Thymus (tissue), 14 donors: ENCODE results near the gene ANTKMT. TPM values are rescaled to one million over a fixed set of nuclear protein-coding genes. Genes with fewer than 3 reads are reported as not detected.

Experiments
- DNase-seq, 9 donors: peaks; one replicate each; pipeline ENCODE4 v3.0.0-alpha.2; 2013; ENCODE audit warnings: low spot score in 9 of 9, low read depth in 6 of 9, missing footprints in 1 of 9
- H3K27ac ChIP-seq, 2 donors: one replicate each; pipeline ENCODE4 v1.5.1; 2013; ENCODE audit warnings: control low read depth in 1 of 2, low read depth in 1 of 2, low read length in 1 of 2, mild to moderate bottlenecking in 1 of 2, moderate library complexity in 1 of 2
- H3K27me3 ChIP-seq, 2 donors: one replicate each; pipeline ENCODE4 v1.5.1; 2013; ENCODE audit warnings: low read length in 1 of 2; ENCODE audit not compliant: control insufficient read depth in 2 of 2, insufficient read depth in 1 of 2
- H3K36me3 ChIP-seq, 2 donors: one replicate each; pipeline ENCODE4 v1.5.1; 2013; ENCODE audit warnings: low read length in 1 of 2, mild to moderate bottlenecking in 1 of 2, moderate library complexity in 1 of 2; ENCODE audit not compliant: control insufficient read depth in 2 of 2, insufficient read depth in 2 of 2
- H3K4me1 ChIP-seq, 2 donors: one replicate each; pipeline ENCODE4 v1.5.1; 2013; ENCODE audit warnings: low read length in 2 of 2; ENCODE audit not compliant: control insufficient read depth in 2 of 2, insufficient read depth in 2 of 2
- H3K4me3 ChIP-seq, 2 donors: one replicate each; pipeline ENCODE4 v1.5.1; 2013; ENCODE audit warnings: low read length in 2 of 2, control low read depth in 1 of 2, mild to moderate bottlenecking in 1 of 2
- H3K9me3 ChIP-seq, 2 donors: one replicate each; pipeline ENCODE4 v1.5.1; 2013; ENCODE audit warnings: low read length in 1 of 2, mild to moderate bottlenecking in 1 of 2; ENCODE audit not compliant: control insufficient read depth in 2 of 2, insufficient read depth in 1 of 2
- WGBS: extraction: QIAGEN DNeasy Blood & Tissue Kit; methylation state at CpG from one replicate; pipeline ENCODE4 v1.1.7; 2013; 5-methylcytosine and 5-hydroxymethylcytosine counted together
- long read RNA-seq, 10 donors: transcript quantifications; one replicate each; lab custom pipeline, GENCODE V29; 2026
- polyA plus RNA-seq: library from polyadenylated mRNA; stranded (reverse); fragments of 200-250 nt; gene quantifications from one replicate; pipeline ENCODE4 v1.2.3, GENCODE V29; 2013
- total RNA-seq: library from RNA; stranded (reverse); fragments of 120-200 nt; gene quantifications from one replicate; pipeline ENCODE4 v1.2.4, GENCODE V29; 2013
- donor health status: healthy.

ANTKMT gene
- 53.9 TPM for total RNA-seq
- 56.2 TPM for polyA plus RNA-seq
- long read RNA-seq, donor 1, partial matches to known transcripts: 0 of 3 reads
- long read RNA-seq, donor 1, other reads (novel, unspliced or antisense): 0 of 3 reads
- long read RNA-seq, donor 2: 0 reads
- long read RNA-seq, donor 3, transcript FAM173A-205 (3 exons, 1,686 nt): minor isoform, 6 of 38 reads
- long read RNA-seq, donor 3, transcript FAM173A-207 (5 exons, 1,052 nt): major isoform, 9 of 38 reads
- long read RNA-seq, donor 3, partial matches to known transcripts: 14 of 38 reads
- long read RNA-seq, donor 3, other reads (novel, unspliced or antisense): 0 of 38 reads
- long read RNA-seq, donor 4, partial matches to known transcripts: 0 of 6 reads
- long read RNA-seq, donor 4, other reads (novel, unspliced or antisense): 0 of 6 reads
- long read RNA-seq, donor 5, transcript FAM173A-207 (5 exons, 1,052 nt): major isoform, 9 of 28 reads
- long read RNA-seq, donor 5, transcript FAM173A-201 (4 exons, 806 nt): minor isoform, 5 of 28 reads
- long read RNA-seq, donor 5, partial matches to known transcripts: 6 of 28 reads
- long read RNA-seq, donor 5, other reads (novel, unspliced or antisense): 0 of 28 reads
- long read RNA-seq, donor 6, transcript FAM173A-207 (5 exons, 1,052 nt): major isoform, 6 of 18 reads
- long read RNA-seq, donor 6, partial matches to known transcripts: 7 of 18 reads
- long read RNA-seq, donor 6, other reads (novel, unspliced or antisense): 0 of 18 reads
- long read RNA-seq, donor 7, transcript FAM173A-207 (5 exons, 1,052 nt): major isoform, 5 of 12 reads
- long read RNA-seq, donor 7, partial matches to known transcripts: 0 of 12 reads
- long read RNA-seq, donor 7, other reads (novel, unspliced or antisense): 0 of 12 reads
- long read RNA-seq, donor 8, transcript FAM173A-205 (3 exons, 1,686 nt): major isoform, 5 of 12 reads
- long read RNA-seq, donor 8, partial matches to known transcripts: 0 of 12 reads
- long read RNA-seq, donor 8, other reads (novel, unspliced or antisense): 0 of 12 reads
- long read RNA-seq, donor 9, transcript FAM173A-205 (3 exons, 1,686 nt): major isoform, 8 of 12 reads
- long read RNA-seq, donor 9, partial matches to known transcripts: 0 of 12 reads
- long read RNA-seq, donor 9, other reads (novel, unspliced or antisense): 0 of 12 reads
- long read RNA-seq, donor 10, partial matches to known transcripts: 0 of 10 reads
- long read RNA-seq, donor 10, other reads (novel, unspliced or antisense): 0 of 10 reads

GRCh38 chr16:720990-721764 is at the start of gene ANTKMT:
TSS of gene ANTKMT (plus strand) at chr16:721146. CDS start at chr16:721275, 129 bp downstream.
- H3K27ac ChIP-seq: peak within 1 kb of the TSS; percentile 97 to 99
- under 1% methylated on average over 106 of the region's 106 CpGs for WGBS
- peak within 1 kb of the TSS; percentile 71 to 93 for H3K4me3 ChIP-seq
- DNase-seq: peak in 7 of 9 donors; percentile 61 to 95 (median 89)
- H3K27me3 ChIP-seq: peaks cover 0 to 34% of the 10 kb centered on the region in 2 donors
- peaks cover 0 to 24% of the 10 kb centered on the region in 2 donors for H3K9me3 ChIP-seq
- H3K36me3 ChIP-seq: peaks cover 0 to 3% of the 10 kb centered on the region in 2 donors
- H3K4me1 ChIP-seq: peaks cover 62 to 90% of the 10 kb centered on the region in 2 donors

GRCh38 chr16:671353-672131 is 49.4 kb upstream of the ANTKMT start:
- Histone ChIP-seq H3K4me3 (no peak overlapping the region), H3K9me3 (no peaks in the 10 kb centered on the region), H3K27ac (no peak overlapping the region), H3K27me3 (peaks cover 21 to 26% of the 10 kb centered on the region in 2 donors), H3K4me1 (peaks cover 11 to 17% of the 10 kb centered on the region in 2 donors), H3K36me3 (peaks cover 48 to 53% of the 10 kb centered on the region in 2 donors)
- no peak for DNase-seq
- 97% methylated on average over 40 of the region's 40 CpGs for WGBS

GRCh38 chr16:672371-672770 is 48.6 kb upstream of the ANTKMT start:
- no peak for DNase-seq
- H3K4me1 ChIP-seq: peaks cover 10 to 22% of the 10 kb centered on the region in 2 donors
- WGBS: 94% methylated on average over 19 of the region's 19 CpGs
- no peak overlapping the region for H3K4me3 ChIP-seq
- H3K27me3 ChIP-seq: peaks cover 30 to 34% of the 10 kb centered on the region in 2 donors
- H3K36me3 ChIP-seq: peaks cover 48 to 53% of the 10 kb centered on the region in 2 donors
- H3K9me3 ChIP-seq: no peaks in the 10 kb centered on the region
- H3K27ac ChIP-seq: no peak overlapping the region

GRCh38 chr16:672851-673250 is 48.1 kb upstream of the ANTKMT start:
- no peak for DNase-seq
- peaks cover 30 to 39% of the 10 kb centered on the region in 2 donors for H3K27me3 ChIP-seq
- 96% methylated on average over 21 of the region's 21 CpGs for WGBS
- no peak overlapping the region for H3K4me3 ChIP-seq
- H3K9me3 ChIP-seq: no peaks in the 10 kb centered on the region
- H3K27ac ChIP-seq: no peak overlapping the region
- H3K36me3 ChIP-seq: peaks cover 48 to 53% of the 10 kb centered on the region in 2 donors
- peaks cover 7 to 20% of the 10 kb centered on the region in 2 donors for H3K4me1 ChIP-seq

GRCh38 chr16:673399-673991 is 47.5 kb upstream of the ANTKMT start:
- Histone ChIP-seq H3K27ac (no peak overlapping the region), H3K9me3 (no peaks in the 10 kb centered on the region), H3K36me3 (peaks cover 48 to 53% of the 10 kb centered on the region in 2 donors), H3K4me1 (peaks cover 7 to 25% of the 10 kb centered on the region in 2 donors), H3K4me3 (no peak overlapping the region), H3K27me3 (peaks cover 32 to 45% of the 10 kb centered on the region in 2 donors)
- WGBS: 97% methylated on average over 18 of the region's 18 CpGs
- DNase-seq: no peak

- no peak overlapping the region for H3K4me3 ChIP-seq
- no peak overlapping the region for H3K27ac ChIP-seq
- H3K4me1 ChIP-seq: peaks cover 3 to 29% of the 10 kb centered on the region in 2 donors
- WGBS: 96% methylated on average over 22 of the region's 22 CpGs
- no peak for DNase-seq
- H3K36me3 ChIP-seq: peaks cover 47 to 49% of the 10 kb centered on the region in 2 donors
- H3K9me3 ChIP-seq: no peaks in the 10 kb centered on the region
- H3K27me3 ChIP-seq: peaks cover 32 to 52% of the 10 kb centered on the region in 2 donors
These were observed 46.6 kb upstream of the ANTKMT start for GRCh38 chr16:674214-674881.
